GM19324 (cell line): ENCODE measurements around the gene IL2RG.

Experiments
- ATAC-seq: cut with Tn5 transposase; IDR thresholded peaks from one replicate; pipeline ENCODE4 v1.9.1; 2021; ENCODE audit warnings: mild to moderate bottlenecking, moderate library complexity; ENCODE audit not compliant: unreplicated experiment, low FRiP score

IL2RG gene

GRCh38 chrX:71081330-71082123 is 29.9 kb downstream of the IL2RG start:
- ATAC-seq = no peak

GRCh38 chrX:71070531-71070930 is 40.8 kb downstream of the IL2RG start:
- ATAC-seq = no peak

GRCh38 chrX:71068044-71068918 is 43.1 kb downstream of the IL2RG start, which contains the start of gene SNX12:
Gene SNX12, minus strand, starts transcription at chrX:71068334. Its CDS starts 28 bp downstream, at chrX:71068306.
- peak; percentile 97 for ATAC-seq

- no peak for ATAC-seq
Measured at GRCh38 chrX:71067712-71068043, 43.7 kb downstream of the IL2RG start.

GRCh38 chrX:71067089-71067488 is 44.3 kb downstream of the IL2RG start:
- ATAC-seq = no peak

GRCh38 chrX:71060127-71060526 is 51.2 kb downstream of the IL2RG start:
- no peak for ATAC-seq

- ATAC-seq = no peak
Measured at GRCh38 chrX:71057848-71058530, 53.4 kb downstream of the IL2RG start.
